ENCODE data around the gene FMOD. TPM values are rescaled to one million over a fixed set of nuclear protein-coding genes. Genes with fewer than 3 reads are reported as not detected.

The FMOD gene
- total RNA-seq, 6 experiments from 2014 or later: 2.7 to 9.0 (median 3.8) TPM

GRCh38 chr1:203305809-203306088 is 45.2 kb downstream of the FMOD start:
- no peaks in the 10 kb centered on the region for H3K36me3 ChIP-seq
- H3K4me1 ChIP-seq: no peaks in the 10 kb centered on the region
- peak; percentile 2 to 27 (median 16) for ATAC-seq
- TF ChIP-seq CTCF (IDR thresholded peaks at IDR 0.05) (no peak), POLR2A (IDR thresholded peaks at IDR 0.05) (no peak)
- intact Hi-C loops (cut with DNase I): no loop called here
- peak overlapping the region; percentile 93 to 97 (median 96) for H3K27ac ChIP-seq
- peak overlapping the region; percentile 79 to 89 (median 88) for H3K4me3 ChIP-seq
- WGBS (ENCODE audit: insufficient coverage, low coverage, low lambda C conversion rate, missing lambda C conversion rate): no CpG with 5 or more reads among the region's 21 CpGs
- no peaks in the 10 kb centered on the region for H3K9me3 ChIP-seq
- H3K27me3 ChIP-seq: no peaks in the 10 kb centered on the region
- DNase-seq: peak in 1 of 3 donors; percentile 57

- H3K4me1 ChIP-seq: no peaks in the 10 kb centered on the region
- TF ChIP-seq CTCF (IDR thresholded peaks at IDR 0.05) (no peak), POLR2A (IDR thresholded peaks at IDR 0.05) (peak; percentile 99)
- H3K27ac ChIP-seq: peak within 1 kb of the TSS; percentile 93 to 97 (median 96)
- ATAC-seq: peak; percentile 91 to 98 (median 94)
- intact Hi-C loops (cut with DNase I): no loop called here
- peak within 1 kb of the TSS; percentile 79 to 89 (median 88) for H3K4me3 ChIP-seq
- no peaks in the 10 kb centered on the region for H3K36me3 ChIP-seq
- WGBS (ENCODE audit: insufficient coverage, low coverage, low lambda C conversion rate, missing lambda C conversion rate): 9% methylated on average over 17 of the region's 79 CpGs
- DNase-seq: peak; percentile 93 to 96 (median 96)
- H3K9me3 ChIP-seq: no peaks in the 10 kb centered on the region
- no peaks in the 10 kb centered on the region for H3K27me3 ChIP-seq
These were observed 45.8 kb downstream of the FMOD start, which contains the start of gene BTG2 for GRCh38 chr1:203304919-203305808. TSS of gene BTG2 (plus strand) at chr1:203305519. CDS start at chr1:203305607, 88 bp downstream.

- intact Hi-C loops (cut with DNase I): no loop called here
- 81% methylated on average over 6 of the region's 9 CpGs for WGBS (ENCODE audit: insufficient coverage, low coverage, low lambda C conversion rate, missing lambda C conversion rate)
- ATAC-seq (no peak), DNase-seq (peak in 1 of 3 donors; percentile 24)
- Histone ChIP-seq H3K27me3 (no peaks in the 10 kb centered on the region), H3K4me3 (peak overlapping the region in 1 of 3 donors; percentile 79), H3K27ac (peak overlapping the region; percentile 90 to 96 (median 92)), H3K9me3 (no peaks in the 10 kb centered on the region), H3K4me1 (no peaks in the 10 kb centered on the region), H3K36me3 (no peaks in the 10 kb centered on the region)
- no peak for TF ChIP-seq POLR2A (IDR thresholded peaks at IDR 0.05)
- TF ChIP-seq CTCF (IDR thresholded peaks at IDR 0.05): no peak
These were observed 46.5 kb downstream of the FMOD start for GRCh38 chr1:203304391-203304918.

GRCh38 chr1:203302894-203303293 is 48.0 kb downstream of the FMOD start:
- ATAC-seq: no peak
- WGBS (ENCODE audit: insufficient coverage, low coverage, low lambda C conversion rate, missing lambda C conversion rate): 88% methylated on average over 3 of the region's 3 CpGs
- H3K4me1 ChIP-seq: no peaks in the 10 kb centered on the region

More at GRCh38 chr1:203302894-203303293, 48.0 kb downstream of the FMOD start:
- no peaks in the 10 kb centered on the region for H3K9me3 ChIP-seq
- no peaks in the 10 kb centered on the region for H3K27me3 ChIP-seq
- H3K36me3 ChIP-seq: no peaks in the 10 kb centered on the region
- DNase-seq: no peak
- no peak overlapping the region for H3K4me3 ChIP-seq
- intact Hi-C loops (cut with DNase I): no loop called here
- TF ChIP-seq POLR2A (IDR thresholded peaks at IDR 0.05): no peak
- TF ChIP-seq CTCF (IDR thresholded peaks at IDR 0.05): no peak
- H3K27ac ChIP-seq: no peak overlapping the region

All from right lobe of liver (tissue), 6 donors.